Measurements from ENCODE around the gene INCENP.

The INCENP gene

DNA sequence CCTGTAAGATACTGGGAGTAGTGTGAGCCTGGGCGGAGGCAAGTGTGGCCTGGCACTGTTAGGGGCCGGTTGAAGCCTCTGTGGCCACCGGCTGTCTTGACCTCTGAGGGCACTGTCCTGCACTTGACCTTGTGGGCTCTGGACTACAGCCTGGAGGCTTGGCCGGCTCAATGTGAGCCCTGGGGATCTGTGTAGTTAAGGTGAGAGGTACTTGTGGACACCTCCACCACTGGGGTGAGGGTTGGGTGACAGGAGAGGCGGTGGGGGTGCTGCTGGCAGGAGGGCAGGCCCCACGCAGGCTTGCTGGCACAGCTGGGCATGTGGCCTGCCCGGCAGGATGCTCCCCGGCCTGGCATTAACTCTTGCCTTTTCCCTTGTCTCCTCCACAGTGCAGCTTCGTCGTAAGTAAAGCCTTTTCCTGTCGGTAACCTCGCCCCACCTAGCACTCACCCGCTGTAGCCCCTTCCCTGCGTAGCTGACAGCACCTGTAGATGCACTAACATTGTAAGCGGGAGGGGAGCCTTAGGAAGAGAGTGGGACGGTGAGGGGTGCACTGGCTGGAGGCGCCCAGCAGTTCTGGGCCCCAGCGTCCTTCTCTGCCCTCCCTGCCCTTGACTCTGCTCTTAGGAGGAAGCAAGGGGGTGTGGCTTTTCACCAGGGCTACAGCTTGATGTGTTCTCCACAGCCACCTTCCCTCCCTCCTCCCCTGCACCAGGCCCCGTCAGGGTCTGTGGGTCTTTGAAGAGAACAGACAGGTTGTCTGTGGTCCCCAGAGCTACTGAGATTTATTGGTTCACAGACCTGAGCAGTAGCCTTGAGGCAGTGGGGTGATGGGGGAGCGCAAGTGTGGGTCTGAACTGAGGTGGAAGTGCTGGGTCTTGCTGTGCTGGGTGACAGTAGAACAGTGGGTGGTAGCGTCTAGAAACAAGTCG, 17.6 kb downstream of the INCENP start:
- DNase-seq (ENCODE audit: low read depth in 2 of 2) = no peak

GRCh38 chr11:62142043-62142375, 18.2 kb downstream of the INCENP start:
- DNase-seq (ENCODE audit: low read depth in 2 of 2) = no peak

- DNase-seq (ENCODE audit: low read depth in 2 of 2) = no peak
Measured at GRCh38 chr11:62142921-62143320, 19.1 kb downstream of the INCENP start.

DNA sequence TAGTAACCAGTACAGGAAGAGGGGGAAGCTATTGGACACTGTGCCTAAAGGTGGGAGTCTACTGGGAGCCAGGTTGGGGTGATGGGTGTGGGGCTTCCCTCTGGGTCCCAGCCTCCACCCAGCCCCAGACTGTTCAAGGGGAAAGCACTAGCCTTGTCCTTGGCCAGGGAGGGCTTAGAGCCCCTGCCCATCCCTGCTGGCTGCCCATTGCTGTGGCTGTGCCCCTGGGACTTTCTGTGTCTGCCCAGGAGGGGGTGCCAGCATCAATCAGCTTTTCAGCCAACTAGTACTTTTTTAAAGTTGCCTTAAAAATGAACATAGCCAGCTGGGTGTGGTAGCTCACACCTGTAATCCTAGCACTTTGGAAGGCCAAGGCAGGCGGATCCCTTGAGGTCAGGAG, 19.9 kb downstream of the INCENP start:
- DNase-seq (ENCODE audit: low read depth in 2 of 2) = no peak

GRCh38 chr11:62144641-62145255, 20.9 kb downstream of the INCENP start:
- DNase-seq (ENCODE audit: low read depth in 2 of 2) = no peak

DNA sequence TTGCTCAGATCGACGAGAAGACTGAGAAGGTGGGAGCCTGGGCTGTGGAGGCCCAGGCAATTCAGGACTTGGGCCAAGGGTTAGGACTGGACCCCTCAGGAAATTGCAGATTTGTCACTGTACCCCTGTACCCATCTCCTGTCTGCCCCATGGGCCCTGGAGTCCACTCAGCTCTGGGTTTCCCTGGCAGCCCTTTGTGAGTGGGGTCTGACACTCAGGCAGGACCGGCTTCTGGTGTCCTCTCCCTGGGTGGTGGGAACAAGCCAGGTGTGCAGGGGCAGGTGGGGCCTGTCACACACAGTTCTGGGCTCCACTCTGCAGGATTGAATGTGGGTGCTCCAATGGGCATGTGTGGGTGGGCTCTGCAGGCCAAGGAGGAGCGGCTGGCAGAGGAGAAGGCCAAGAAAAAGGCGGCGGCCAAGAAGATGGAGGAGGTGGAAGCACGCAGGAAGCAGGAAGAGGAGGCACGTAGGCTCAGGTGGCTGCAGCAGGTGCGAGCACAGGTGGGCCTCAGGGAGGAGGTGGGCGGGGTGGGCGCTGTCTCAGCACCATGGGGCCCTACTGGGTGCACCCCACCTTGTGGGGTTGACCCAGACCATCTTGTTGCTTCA, 21.6 kb downstream of the INCENP start:
- DNase-seq (ENCODE audit: low read depth in 2 of 2) = no peak

- DNase-seq (ENCODE audit: low read depth in 2 of 2) = no peak
Measured at GRCh38 chr11:62146476-62147200, 22.8 kb downstream of the INCENP start.

- no peak for DNase-seq (ENCODE audit: low read depth in 2 of 2)
Measured at GRCh38 chr11:62147545-62147944, 23.7 kb downstream of the INCENP start.

GRCh38 chr11:62148271-62148980, 24.6 kb downstream of the INCENP start:
- DNase-seq (ENCODE audit: low read depth in 2 of 2) = no peak

GRCh38 chr11:62149986-62150886, 26.4 kb downstream of the INCENP start:
- DNase-seq (ENCODE audit: low read depth in 2 of 2) = no peak

DNA sequence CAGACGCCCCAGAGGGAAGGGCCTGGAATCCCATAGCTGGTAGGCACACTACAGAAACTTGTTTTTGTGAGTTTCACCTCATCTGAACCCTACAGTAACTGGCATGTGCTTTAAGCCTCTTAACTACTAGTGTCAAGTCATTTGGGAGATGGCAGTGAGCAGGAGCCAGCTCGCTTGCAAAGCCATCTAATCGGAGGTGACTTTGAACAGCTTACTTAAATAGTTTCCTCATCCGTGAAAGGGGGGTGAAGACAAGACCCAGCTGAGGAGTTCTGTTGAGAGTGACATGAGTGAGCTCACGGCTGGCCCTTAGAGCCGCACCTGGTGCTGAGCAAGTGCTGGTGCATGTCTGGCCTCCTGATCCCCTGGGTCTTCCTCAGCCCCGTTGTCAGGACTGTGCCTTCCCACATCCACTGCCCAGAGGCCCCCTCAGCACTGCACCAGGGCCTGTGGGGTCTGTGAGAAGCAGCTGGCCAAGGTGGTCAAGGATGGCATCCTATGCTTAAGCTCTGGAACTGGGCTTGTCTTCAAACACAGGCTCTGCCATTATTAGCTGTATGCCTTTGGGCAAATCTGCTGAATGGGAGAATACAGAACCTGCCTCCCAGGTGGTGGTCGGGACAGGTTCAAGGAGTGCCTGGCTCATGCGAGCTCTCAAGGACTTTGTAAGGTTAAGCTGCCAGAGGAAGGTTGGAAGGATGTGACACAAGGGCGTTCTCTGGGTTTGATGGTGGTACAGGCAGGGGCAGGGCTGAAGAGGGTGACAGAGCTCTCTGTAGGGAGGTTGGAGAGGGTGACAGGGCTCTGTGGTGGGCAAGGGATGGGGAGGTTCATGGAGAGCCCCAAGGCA, 27.3 kb downstream of the INCENP start:
- DNase-seq (ENCODE audit: low read depth in 2 of 2) = no peak

- no peak for DNase-seq (ENCODE audit: low read depth in 2 of 2)
Measured at GRCh38 chr11:62151737-62152102, 27.9 kb downstream of the INCENP start.

GRCh38 chr11:62152245-62153086, 28.7 kb downstream of the INCENP start:
- DNase-seq (ENCODE audit: low read depth in 2 of 2) = no peak

DNA sequence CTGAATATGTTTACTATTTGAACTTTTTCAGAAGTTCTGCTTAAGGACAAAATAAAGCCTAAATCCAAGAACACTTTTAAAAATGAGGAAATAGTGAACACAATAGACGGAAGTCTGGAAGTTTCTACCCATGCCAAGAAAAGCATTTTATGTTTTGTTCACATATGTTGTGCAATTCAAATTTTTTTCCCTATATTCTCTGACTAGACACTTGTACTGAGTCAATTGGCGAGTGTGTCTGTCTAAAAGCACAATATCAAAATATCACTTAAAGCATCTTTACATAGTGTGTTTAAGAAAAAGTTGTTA, 29.2 kb downstream of the INCENP start:
- no peak for DNase-seq (ENCODE audit: low read depth in 2 of 2)

DNA sequence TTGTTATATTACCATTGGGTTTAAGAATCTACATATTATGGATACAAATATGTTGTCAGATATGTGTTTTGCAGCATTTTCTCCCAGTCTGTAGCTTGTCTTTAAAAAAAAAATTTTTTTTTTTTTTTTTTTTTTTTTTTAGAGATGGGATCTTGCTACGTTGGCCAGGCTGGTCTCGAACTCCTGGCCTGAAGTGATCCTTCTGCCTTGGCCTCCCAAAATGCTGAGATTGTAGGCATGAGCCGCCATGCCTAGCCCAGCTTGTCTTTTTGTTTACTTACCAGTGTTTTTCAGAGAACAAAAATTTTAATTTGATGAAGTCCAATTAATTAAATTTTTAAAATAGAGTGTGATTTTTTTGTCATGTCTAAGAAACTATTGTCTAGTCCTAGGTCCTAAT, 29.8 kb downstream of the INCENP start:
- no peak for DNase-seq (ENCODE audit: low read depth in 2 of 2)

- DNase-seq (ENCODE audit: low read depth in 2 of 2) = no peak
Measured at GRCh38 chr11:62157603-62158002, 33.8 kb downstream of the INCENP start.

- no peak for DNase-seq (ENCODE audit: low read depth in 2 of 2)
Measured at GRCh38 chr11:62166371-62166770, 42.6 kb downstream of the INCENP start.

DNA sequence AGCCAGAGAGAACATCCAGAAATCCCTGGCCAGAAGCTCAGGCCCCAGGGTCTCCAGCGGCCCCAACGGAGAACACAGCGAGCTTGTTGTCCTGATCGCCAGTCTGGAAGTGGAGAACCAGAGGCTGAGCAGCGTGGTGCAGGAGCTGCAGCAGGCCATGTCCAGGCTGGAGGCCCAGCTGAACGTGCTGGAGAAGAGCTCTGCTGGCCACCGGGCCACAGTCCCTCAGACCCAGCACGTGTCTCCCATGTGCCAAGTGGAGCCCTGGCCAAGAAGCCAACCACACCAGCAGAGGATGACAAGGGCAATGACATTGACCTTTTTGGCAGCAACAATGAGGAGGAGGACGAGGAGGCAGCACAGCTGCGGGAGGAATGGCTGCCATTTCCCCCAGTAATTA, 45.6 kb downstream of the INCENP start:
- no peak for DNase-seq (ENCODE audit: low read depth in 2 of 2)

DNA sequence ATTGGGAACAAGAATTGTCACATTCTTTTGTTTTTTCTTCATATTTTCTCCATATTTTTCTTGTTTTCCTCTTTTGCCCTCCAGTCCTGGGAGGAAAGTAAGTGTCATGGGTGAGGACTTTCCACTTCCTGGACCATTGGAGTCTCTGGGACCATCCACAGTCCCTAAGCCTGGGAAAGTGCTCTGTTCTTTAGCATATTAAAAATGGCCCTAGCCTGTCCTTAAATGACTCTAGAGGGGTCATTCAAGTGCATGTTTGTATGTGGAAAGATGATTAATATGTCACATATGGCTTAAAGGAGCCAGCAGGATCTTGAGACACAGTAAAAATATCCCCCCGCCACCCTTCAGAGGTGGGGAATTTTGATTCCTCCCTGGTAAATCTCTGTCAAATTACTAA, 46.1 kb downstream of the INCENP start:
- DNase-seq (ENCODE audit: low read depth in 2 of 2) = no peak
